Stimulated activated CD4-positive, alpha-beta T cell treated with anti-CD3 and anti-CD28 coated beads, Interleukin-2, amount 100 ng/mL, for 48 hours (primary cell): ENCODE results near the gene APC2.
"Not testable (repeated sequence)": the region's sequence is repeated elsewhere in the genome, so short reads cannot be mapped to it uniquely, and the experiment has no call there.

Source experiments
- DNase-seq, 2 donors: peaks; one replicate each; pipeline ENCODE4 v3.0.0-alpha.2; 2020

Gene APC2

GRCh38 chr19:1514295-1514661, 64.4 kb downstream of the APC2 start:
- DNase-seq: no peak

DNA sequence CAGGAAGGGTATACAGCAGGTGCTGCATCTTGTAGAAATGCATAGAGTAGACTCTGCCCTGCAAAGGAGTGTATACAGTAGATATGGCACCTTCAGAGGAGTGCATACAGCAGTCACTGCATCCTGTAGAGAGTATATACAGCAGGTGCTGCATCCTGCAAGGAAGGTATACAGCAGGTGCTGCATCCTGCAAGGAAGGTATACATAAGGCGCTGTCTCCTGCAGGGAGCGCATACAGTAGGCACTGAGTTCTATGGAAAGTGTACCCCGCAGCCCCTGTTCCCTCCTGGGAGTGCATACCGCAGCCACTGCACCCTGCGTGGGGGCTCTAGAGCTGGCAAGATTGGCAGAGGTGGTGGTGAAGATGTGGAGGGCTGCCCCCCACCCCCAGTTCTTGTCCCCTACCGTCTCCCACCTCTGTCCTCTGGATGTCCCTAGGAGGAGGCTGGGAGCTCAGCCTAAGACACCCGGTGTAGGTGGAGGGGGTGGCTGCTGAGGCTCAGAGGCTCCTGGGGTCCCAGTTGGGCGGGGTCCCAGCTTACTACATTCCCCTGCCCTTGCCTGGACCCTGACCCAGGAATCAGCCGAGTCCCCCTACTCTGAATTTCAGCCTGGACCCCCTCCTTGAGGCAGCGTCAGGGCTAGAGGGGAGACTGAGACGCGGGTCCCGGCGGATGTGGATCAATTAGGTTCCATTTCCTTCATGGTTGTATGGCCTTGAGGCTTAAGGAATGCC, 65.2 kb downstream of the APC2 start:
- no peak for DNase-seq

GRCh38 chr19:1516395-1516753, 66.5 kb downstream of the APC2 start:
- DNase-seq: no peak

DNA sequence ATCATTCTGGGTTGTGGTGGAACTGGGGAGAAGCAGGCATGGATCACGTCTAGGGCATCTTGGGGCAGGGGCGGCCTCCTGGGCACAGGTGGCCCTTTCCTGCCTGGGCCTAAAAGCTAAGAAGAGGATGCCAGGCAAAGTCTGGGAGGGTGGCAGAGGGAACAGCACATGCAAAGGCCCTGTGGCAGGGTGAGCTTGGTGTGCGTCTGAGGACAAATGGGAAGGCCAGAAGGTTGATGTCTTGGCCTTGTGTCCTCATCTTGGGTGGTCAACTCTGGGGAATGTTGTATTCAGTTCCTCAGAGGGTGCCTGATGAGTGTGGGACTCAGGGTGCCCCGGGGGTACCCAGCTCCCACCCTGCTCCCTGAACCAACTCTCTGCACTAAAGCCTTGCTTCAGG, 68.5 kb downstream of the APC2 start:
- no peak for DNase-seq

DNA sequence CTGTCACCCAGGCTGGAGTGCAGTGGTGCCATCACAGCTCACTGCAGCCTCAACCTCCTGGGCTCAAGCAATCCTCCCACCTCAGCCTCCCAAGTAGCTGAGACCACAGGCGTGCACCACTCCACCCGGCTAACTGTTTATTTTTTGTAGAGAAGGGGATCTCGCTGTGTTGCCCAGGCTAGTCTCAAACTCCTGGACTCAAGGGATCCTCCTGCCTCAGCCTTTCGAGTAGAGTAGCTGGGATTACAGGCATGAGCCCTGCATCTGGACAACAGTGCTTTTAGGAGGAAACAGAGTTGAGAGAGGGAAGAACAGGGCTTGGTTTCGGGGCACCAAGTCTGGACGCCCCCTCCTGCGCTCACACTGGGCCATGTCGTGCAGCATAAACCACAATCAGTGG, 69.9 kb downstream of the APC2 start:
- DNase-seq: not testable (repeated sequence)

DNA sequence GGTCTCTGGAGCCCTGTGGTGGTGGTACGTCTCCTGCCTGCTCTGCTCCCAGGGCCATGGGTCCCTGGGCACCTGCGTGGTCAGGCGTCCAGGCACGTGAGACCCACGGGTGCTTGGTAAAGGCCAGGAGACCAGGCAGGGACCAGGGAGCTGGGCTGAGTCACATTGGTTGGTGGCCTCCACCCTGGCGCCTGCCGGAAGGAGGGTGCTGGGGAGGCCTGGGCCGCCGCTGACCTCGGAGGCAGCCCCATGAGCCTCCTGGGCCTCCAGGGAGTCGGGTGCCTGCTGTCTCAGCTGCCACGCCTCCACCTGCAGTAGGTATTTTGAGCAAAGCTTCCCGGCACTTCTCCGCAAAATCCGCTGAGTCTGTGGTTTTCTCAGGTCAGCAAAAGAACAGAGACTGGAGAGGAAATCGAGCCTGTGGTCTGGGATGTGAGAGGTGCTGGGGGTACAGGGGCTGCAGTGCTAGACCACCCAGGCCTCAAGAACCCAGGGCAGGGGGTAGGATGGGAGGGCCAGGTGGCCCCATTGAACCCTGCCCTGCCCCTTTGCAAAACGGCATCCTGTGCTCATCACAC, 70.4 kb downstream of the APC2 start:
- DNase-seq: no peak

- DNase-seq: no peak
Measured at GRCh38 chr19:1521636-1522035, 71.7 kb downstream of the APC2 start.

DNA sequence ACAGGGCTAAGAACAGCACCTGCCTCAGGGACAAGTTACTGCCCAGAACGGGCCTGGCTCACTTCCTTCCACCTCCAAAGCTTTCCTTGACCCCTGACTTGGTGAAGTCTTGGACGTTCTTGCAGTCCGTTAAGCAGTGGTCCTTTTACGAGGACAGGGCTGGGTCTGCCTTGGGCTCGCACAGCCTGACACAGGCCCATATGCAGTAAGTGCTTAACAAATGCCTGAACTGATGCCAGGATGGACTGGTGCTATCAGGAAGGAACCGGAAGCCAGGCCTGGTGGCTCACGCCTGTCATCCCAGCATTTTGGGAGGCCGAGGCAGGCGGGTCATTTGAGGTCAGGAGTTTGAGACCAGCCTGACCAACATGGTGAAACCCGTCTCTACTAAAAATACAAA, 72.1 kb downstream of the APC2 start:
- DNase-seq: no peak

DNA sequence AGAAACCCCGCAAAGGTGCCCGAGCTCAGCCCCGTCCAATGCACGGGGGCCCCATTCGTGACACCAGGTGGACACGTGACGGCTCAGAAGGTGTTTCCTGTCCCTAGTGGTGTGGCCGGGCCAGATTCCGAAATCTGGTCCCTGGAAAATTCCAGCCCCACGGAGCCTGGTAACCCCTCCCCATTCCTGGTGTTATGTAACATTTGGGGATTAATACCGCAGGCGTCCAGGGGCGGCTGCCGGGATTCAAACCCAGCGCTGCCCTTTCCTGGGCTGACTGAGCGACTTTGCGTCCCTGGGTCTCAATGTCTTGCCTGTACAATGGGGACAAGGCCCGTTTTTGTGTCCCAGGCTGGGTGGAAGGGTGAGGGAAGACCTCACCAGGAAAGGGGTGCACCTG, 72.9 kb downstream of the APC2 start:
- DNase-seq: no peak
